Suppressor macrophage (primary cell): ENCODE results near the gene APBB1IP.
"Not testable (repeated sequence)": the region's sequence is repeated elsewhere in the genome, so short reads cannot be mapped to it uniquely, and the experiment has no call there.

Source experiments
- DNase-seq, 4 experiments: peaks; one replicate each; pipeline ENCODE4 v3.0.0-alpha.2; 2020 to 2022

APBB1IP gene

GRCh38 chr10:26478061-26478460, 39.9 kb downstream of the APBB1IP start:
- DNase-seq, result no peak

GRCh38 chr10:26479766-26480492, 41.8 kb downstream of the APBB1IP start:
- peak; percentile 47 to 65 (median 54) for DNase-seq

GRCh38 chr10:26481315-26481692, 43.2 kb downstream of the APBB1IP start:
- no peak for DNase-seq

GRCh38 chr10:26481914-26482550, 43.9 kb downstream of the APBB1IP start:
- peak; percentile 73 to 92 (median 85) for DNase-seq

GRCh38 chr10:26483554-26483953, 45.4 kb downstream of the APBB1IP start:
- no peak for DNase-seq

- no peak for DNase-seq
Observed at GRCh38 chr10:26485150-26485941, 47.2 kb downstream of the APBB1IP start.

- DNase-seq, result peak in 1 of 4 experiments; percentile 36
Observed at GRCh38 chr10:26486304-26486703, 48.2 kb downstream of the APBB1IP start.

GRCh38 chr10:26486990-26487850, 49.1 kb downstream of the APBB1IP start:
- DNase-seq, result peak; percentile 66 to 87 (median 68)

GRCh38 chr10:26488344-26488743, 50.2 kb downstream of the APBB1IP start:
- DNase-seq, result peak; percentile 21 to 66 (median 24)

GRCh38 chr10:26489081-26489480, 50.9 kb downstream of the APBB1IP start:
- no peak for DNase-seq

GRCh38 chr10:26490367-26490766, 52.2 kb downstream of the APBB1IP start:
- peak in 3 of 4 experiments; percentile 33 to 56 (median 42) for DNase-seq

- peak in 1 of 4 experiments; percentile 13 for DNase-seq
Observed at GRCh38 chr10:26491276-26491675, 53.1 kb downstream of the APBB1IP start.

- no peak for DNase-seq
Observed at GRCh38 chr10:26491934-26492333, 53.8 kb downstream of the APBB1IP start.

GRCh38 chr10:26492725-26493124, 54.6 kb downstream of the APBB1IP start:
- DNase-seq, result not testable (repeated sequence)

GRCh38 chr10:26494018-26494417, 55.9 kb downstream of the APBB1IP start:
- no peak for DNase-seq

GRCh38 chr10:26499426-26499825, 61.3 kb downstream of the APBB1IP start:
- DNase-seq, result no peak

GRCh38 chr10:26502986-26503385, 64.8 kb downstream of the APBB1IP start:
- peak in 3 of 4 experiments; percentile 35 to 70 (median 67) for DNase-seq

GRCh38 chr10:26503911-26504310, 65.8 kb downstream of the APBB1IP start:
- peak in 1 of 4 experiments; percentile 25 for DNase-seq

GRCh38 chr10:26504429-26504828, 66.3 kb downstream of the APBB1IP start:
- not testable (repeated sequence) for DNase-seq

- DNase-seq, result no peak
Observed at GRCh38 chr10:26505491-26505890, 67.3 kb downstream of the APBB1IP start.

GRCh38 chr10:26506736-26507135, 68.6 kb downstream of the APBB1IP start:
- no peak for DNase-seq

- DNase-seq, result no peak
Observed at GRCh38 chr10:26507441-26507840, 69.3 kb downstream of the APBB1IP start.
